ENCODE measurements around the gene LRRC45.

- TF ChIP-seq, protein P1, sequence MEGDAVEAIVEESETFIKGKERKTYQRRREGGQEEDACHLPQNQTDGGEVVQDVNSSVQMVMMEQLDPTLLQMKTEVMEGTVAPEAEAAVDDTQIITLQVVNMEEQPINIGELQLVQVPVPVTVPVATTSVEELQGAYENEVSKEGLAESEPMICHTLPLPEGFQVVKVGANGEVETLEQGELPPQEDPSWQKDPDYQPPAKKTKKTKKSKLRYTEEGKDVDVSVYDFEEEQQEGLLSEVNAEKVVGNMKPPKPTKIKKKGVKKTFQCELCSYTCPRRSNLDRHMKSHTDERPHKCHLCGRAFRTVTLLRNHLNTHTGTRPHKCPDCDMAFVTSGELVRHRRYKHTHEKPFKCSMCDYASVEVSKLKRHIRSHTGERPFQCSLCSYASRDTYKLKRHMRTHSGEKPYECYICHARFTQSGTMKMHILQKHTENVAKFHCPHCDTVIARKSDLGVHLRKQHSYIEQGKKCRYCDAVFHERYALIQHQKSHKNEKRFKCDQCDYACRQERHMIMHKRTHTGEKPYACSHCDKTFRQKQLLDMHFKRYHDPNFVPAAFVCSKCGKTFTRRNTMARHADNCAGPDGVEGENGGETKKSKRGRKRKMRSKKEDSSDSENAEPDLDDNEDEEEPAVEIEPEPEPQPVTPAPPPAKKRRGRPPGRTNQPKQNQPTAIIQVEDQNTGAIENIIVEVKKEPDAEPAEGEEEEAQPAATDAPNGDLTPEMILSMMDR (conservative IDR thresholded peaks at IDR 0.05): no peak
- TF ChIP-seq EZH2 (IDR thresholded peaks at IDR 0.05; ENCODE audit: low read depth): no peak
These were observed 25.5 kb downstream of the LRRC45 start for GRCh38 chr17:82048571-82048971.
